Skeletal muscle cell (primary cell): ENCODE results near the gene PNPLA5.

Source experiments
- DNase-seq: peaks from one replicate; pipeline ENCODE4 v3.0.0-alpha.2; 2010; ENCODE audit warnings: low read depth
- H3K4me3 ChIP-seq: 2 replicates; pipeline ENCODE4 v1.5.1; 2011; ENCODE audit warnings: low read depth, mild to moderate bottlenecking, control low read depth, low read length, moderate library complexity

Gene PNPLA5

GRCh38 chr22:43859621-43860020 is 32.2 kb downstream of the PNPLA5 start:
- no peak overlapping the region for H3K4me3 ChIP-seq
- DNase-seq = no peak

DNA sequence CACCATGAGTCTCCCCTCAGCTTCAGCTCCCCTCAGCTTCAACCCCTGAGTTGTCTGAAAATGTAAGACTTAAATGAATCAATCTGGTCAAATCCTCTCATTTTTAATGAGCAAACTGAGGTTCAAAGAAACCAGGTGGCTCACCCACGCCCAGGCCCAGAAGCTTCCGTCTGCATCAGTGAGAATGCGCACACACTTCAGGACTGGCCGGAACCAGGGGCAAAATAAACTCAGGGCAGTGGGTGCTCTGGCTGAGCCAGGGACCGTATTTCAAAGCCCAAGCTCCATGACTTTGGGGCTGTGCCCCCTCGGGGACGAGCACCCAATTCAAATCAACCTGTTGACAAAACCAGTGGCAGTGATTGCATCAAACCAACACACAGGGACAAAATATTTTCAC is 32.6 kb downstream of the PNPLA5 start:
- no peak for DNase-seq
- no peak overlapping the region for H3K4me3 ChIP-seq

DNA sequence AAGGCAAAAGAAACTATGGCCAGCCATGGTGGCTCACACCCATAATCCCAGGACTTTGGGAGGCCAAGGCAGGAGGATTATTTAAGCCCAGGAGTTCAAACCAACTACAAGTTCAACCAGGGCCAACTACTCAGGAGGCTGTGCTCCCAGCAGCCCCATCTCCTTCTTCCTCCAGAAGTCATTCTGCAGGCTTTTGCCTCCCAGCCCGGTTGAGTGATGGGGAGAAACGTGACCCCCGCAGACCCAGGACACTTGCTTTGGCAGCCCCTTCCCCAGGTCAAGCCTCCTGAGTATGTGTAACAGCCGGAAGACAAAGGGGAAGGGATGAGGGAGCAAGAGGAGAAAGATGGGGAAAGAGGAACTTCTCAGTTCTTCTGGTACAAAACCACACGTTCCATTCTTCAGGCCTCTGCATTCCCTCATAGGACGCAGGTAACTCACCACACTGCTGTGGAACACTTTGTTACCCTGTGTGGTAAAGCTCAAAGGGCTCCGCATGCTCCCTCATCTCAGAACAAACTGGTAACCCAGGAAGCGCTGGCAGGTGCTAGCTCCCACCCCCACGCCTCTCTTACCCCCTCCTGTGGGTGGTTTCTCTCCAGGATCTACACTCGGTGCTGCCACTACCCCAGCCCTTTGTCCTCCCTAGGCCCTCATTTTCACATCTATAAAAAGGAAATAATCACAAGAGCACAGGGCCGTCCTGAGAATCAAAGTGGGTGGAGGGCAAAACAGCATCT is 33.5 kb downstream of the PNPLA5 start:
- H3K4me3 ChIP-seq = no peak overlapping the region

GRCh38 chr22:43857367-43857766 is 34.4 kb downstream of the PNPLA5 start:
- DNase-seq = no peak
- no peak overlapping the region for H3K4me3 ChIP-seq

More for the DNA sequence above, 33.5 kb downstream of the PNPLA5 start:
- no peak for DNase-seq

- H3K4me3 ChIP-seq = no peak overlapping the region
- no peak for DNase-seq
These were observed 36.4 kb downstream of the PNPLA5 start for GRCh38 chr22:43855431-43855830.

GRCh38 chr22:43854786-43855271 is 37.0 kb downstream of the PNPLA5 start:
- no peak for DNase-seq
- H3K4me3 ChIP-seq = no peak overlapping the region

DNA sequence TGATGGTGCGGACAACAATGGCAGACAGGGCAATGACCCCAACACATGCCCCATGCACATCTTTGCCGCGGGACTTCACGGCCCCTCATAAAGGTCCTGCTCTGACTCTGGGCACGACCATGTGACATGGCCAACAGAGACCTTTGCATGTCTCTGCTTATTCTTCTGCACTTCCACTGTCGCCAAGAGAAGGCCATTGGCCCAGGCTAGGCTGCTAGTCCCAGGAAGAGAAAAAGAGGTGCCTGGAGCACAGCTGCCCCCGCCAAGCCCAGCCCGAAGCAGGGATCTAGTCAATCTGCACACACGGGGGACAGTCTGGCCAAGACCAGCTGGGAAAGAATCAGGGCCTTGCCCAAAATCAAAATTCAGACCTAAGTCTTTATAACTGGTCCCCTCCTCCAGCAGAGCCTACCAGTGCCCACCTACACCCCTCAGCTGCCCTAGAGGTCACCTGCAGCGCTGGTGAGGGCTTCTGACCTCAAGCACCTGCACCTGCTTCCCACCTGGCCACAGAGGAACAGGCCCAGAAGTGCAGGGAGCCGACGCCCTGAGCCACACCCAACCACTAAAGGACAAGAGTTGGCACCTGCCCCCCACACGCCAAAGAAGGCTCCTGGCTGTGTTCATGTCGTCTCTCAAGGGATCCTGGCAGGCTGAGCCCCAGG is 37.6 kb downstream of the PNPLA5 start:
- H3K4me3 ChIP-seq = no peak overlapping the region

GRCh38 chr22:43853328-43853931 is 38.4 kb downstream of the PNPLA5 start:
- H3K4me3 ChIP-seq = no peak overlapping the region
- DNase-seq = no peak

More for the DNA sequence above, 37.6 kb downstream of the PNPLA5 start:
- no peak for DNase-seq

DNA sequence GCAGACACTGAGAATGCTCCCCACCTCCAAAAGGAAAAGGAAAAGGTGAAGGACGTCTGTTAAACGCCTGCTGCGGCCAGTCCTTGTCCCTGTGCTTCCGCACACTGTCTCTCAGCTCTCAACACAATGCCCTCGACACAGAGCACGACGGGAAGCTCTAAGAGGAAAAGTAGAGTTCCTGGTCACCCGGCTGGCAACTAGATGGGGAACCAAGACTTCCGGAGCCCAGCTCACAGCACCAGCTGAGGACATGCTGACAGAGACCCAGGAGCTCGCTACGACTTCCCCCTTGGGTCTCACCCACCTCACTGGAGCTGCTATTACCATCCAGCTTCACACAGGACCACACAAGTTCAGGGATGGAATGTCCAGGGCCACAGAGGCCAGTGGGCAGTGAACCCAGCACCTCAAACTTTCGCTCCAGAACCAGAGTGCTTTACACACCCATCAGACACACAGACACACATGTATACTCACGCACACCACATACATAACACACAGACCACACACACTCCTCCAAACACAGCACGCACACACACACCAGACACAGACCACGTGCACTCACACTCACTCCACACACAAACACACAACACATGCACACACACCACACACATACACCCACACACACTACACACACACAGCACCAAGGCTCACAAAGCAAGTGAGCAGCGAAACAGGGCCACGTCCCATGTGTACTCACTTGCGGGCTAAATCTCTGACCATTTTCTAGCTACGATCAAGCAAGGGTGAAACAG is 39.1 kb downstream of the PNPLA5 start:
- DNase-seq = no peak
- H3K4me3 ChIP-seq = no peak overlapping the region

- H3K4me3 ChIP-seq = no peak overlapping the region
These were observed 39.9 kb downstream of the PNPLA5 start for GRCh38 chr22:43851979-43852307.

DNA sequence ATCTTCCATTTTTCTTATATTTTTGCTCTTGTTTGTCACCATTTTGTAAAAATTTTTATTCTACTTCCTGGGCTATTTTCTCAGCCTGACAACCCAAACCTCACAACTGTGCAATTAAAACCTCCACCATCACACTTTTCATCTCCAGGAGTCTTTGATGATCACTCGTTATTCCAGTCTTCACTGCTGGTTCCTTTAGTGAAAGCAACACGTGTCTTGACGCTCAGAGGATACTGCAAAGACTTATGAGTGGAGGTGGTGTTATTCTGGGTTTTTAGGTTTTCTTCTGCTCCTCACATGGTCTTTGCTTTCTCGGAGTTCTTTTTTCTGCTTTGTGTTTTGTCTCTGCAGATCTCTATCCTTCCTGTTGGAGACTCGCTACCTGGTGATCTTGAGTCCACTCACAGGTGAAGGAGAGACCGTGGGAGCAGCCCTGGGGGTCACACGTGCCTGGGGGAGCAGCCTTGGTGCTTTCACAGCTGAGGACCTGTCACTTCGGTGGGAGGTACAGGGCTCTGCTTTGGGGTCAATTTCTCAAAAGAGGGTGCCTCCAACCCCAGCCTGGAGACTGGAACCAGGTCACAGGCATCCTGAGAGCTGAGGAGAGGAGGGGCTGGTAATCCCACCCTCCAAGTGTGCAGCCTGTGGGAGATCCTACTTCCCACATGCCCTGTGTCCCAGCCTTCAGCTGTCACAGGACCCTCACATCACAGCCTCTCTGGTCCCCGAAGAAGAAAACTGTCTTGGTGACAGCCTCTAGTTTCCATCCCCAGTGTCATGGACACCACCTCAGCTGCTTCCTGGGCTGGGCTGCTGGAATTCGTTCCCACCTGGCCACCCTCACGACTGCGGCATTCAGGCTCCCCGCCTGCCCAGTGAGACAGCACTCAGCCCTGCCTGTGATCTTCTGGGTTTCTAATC is 40.5 kb downstream of the PNPLA5 start:
- no peak for DNase-seq
- H3K4me3 ChIP-seq = no peak overlapping the region

More at GRCh38 chr22:43851979-43852307, 39.9 kb downstream of the PNPLA5 start:
- no peak for DNase-seq

DNA sequence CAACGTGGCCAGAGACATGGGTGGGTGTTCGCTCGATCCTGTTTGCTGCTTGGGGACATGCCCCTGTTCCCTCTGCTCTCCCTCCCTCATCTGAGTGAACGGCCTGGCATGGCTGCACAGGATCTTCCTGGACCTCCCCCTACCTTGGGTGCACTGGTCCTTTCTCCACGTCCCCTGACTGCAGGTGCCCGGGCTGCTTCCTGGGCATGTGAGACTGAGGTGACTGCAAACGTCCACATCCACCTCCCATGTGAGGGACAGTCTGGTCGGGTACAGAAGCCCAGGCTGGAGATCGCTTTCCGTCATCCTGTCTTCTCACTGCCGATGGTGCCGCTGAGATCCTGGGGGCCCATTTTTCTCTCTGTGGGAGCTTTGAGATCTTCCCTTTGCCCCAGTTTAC is 41.3 kb downstream of the PNPLA5 start:
- no peak overlapping the region for H3K4me3 ChIP-seq
- DNase-seq = no peak

DNA sequence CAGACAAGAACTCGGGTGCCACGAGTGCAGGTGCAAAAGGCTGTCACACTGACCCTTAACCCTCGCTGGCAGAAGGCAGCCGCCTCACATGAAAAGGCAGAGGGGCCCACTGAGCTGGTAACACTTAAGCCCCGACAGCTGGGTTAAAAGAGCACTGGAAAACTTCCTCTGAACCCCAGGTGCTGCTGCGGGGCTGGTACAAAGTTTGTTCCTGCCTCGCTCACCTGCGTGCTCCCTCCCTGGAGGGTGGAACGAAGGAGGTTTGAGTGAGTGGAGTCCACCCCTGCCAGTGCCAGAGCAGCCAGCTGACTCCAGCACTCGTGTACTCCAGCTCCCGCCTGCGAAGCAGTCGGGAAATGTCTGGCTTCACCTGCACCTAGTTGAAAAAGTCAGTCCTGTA is 42.1 kb downstream of the PNPLA5 start:
- H3K4me3 ChIP-seq = no peak overlapping the region
- DNase-seq = no peak

- DNase-seq = no peak
- no peak overlapping the region for H3K4me3 ChIP-seq
These were observed 43.2 kb downstream of the PNPLA5 start for GRCh38 chr22:43848366-43849171.

DNA sequence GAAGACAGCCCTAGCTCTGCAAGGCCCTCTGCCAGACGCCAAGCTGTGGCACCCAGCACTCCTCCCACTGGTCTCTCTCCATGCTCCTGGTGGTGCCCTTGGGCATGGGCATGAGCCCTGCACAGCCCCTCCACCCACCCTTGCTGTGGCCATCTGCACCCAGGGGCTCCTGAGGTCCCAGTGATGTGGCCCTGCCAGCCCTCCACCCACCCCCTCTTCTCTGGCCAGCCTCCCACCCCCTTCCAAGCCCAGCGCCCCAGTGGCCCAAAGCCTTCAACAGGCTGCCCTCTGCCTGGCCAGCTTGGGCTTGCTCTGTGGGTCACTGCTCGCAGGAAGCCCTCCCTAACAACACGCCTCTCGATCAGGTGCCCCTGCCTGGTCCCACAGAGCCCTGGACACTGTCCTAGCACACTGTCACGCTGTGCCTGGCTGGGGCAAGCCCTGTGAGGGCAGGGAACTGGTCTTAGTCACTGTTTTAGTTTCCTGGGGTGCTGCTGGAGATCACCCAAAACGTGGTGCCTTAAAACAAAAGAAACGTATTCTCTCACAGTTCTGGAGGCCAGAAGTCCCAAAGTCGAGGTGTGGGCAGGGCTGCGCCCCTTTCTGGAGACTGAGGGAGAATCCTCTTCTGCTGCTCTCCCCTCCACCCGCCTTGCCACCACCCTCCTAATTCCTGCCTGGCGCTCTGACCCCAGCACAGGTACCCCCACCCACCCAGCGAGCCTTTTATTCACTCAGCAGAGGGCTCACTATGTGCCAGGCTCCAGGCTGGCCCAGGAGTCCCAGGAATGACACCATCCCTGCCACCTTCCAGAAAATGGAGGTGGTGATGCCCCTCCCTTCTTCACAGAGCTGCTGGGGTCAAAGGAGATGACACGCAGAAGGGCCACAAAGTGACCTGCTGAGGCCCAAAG is 44.2 kb downstream of the PNPLA5 start:
- DNase-seq = no peak

DNA sequence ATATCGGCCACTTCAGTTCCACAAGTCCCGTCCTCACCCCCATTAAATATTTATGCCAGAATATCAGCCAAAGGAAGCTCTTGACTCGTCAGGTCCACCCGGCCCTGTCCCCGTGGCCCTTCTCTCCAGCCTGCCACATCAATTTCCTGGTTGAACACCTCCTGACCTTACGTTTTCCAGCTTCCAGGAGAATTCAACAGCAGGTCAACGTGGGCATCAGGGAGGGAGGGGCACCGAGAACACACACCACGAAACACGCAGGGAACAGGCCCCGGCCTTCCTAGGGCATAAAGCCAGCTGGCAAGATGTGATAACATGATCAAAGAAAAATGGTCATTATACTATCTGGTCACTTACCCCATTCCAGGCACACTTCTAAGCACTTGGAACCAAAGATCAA is 44.8 kb downstream of the PNPLA5 start:
- DNase-seq = no peak

More for the DNA sequence above, 44.2 kb downstream of the PNPLA5 start:
- no peak overlapping the region for H3K4me3 ChIP-seq

DNA sequence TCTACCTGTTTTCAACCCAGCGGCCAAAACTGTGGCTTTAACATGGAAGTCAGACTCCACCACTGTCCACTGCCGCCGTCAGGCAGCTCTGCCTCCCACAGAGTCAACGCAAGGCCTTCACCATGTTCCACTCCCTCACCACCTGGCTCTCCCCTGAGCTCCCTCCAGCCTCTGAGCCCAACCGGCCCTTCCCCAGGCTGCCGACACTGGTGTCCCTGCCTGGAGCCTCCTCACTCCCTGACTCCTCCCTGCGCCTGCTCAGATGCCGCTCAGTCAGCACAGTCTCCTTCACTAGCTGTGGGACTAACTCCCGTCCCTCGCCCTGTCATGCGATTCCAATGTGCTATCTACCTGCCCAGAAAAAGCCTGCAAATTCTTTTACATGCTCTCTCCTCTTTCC is 45.8 kb downstream of the PNPLA5 start:
- no peak for DNase-seq
- H3K4me3 ChIP-seq = no peak overlapping the region

More for the DNA sequence above, 44.8 kb downstream of the PNPLA5 start:
- no peak overlapping the region for H3K4me3 ChIP-seq
